Measurements from ENCODE around the gene ANKRD11.

Gene ANKRD11

DNA sequence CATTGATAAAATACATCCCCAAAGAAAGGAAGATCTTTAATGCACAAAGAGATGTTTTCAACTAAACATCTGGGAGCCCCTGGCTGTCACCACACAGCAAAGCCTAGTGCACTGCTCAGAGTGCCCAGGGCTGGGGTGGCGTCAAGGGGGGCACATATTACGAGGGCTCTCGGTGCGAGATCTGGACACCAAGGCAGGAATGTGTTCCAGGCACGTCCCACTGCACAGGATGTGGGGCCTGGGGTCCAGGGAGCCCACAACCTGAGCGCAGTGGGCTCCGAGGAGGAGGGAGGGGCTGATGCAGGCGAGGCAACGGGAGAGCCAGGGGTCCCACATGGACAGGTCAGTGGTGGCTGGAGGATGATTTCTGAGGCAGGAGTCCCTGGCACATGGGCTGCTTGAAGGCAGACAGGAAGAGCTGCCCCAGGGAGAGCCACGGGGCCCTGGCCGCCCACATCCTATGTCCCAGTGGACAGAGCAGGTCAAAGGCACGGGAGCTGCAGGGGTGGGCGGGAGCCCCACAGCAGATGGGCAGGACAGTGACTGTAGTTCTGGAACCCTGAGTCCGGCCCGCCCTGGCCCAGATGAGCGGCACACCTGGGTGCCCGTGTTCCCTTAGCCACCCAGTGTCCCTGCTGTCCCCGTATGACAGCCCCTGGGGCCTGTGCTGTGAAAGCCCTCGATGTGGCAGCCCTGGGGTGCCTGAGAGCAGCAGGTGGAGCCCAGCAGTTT, 216.5 kb downstream of the ANKRD11 start:
- H3K27me3 ChIP-seq (ENCODE audit: insufficient read depth, low read length, poor library complexity, severe bottlenecking) = no peaks in the 10 kb centered on the region
- no peaks in the 10 kb centered on the region for H3K9me2 ChIP-seq (replicated peaks; ENCODE audit: low read depth, low read length)
- H3K79me2 ChIP-seq (ENCODE audit: insufficient read depth, low read length) = no peaks in the 10 kb centered on the region
- no peaks in the 10 kb centered on the region for H3F3A ChIP-seq (ENCODE audit: low read depth)
- no peaks in the 10 kb centered on the region for H4K20me1 ChIP-seq (ENCODE audit: insufficient read depth, low read length, poor library complexity, severe bottlenecking)
- H3K9me3 ChIP-seq (ENCODE audit: insufficient read depth, low read depth, low read length) = no peaks in the 10 kb centered on the region
- H3K4me2 ChIP-seq (ENCODE audit: low read depth, low read length, poor library complexity, severe bottlenecking) = no peak overlapping the region
- no peak overlapping the region for H2AFZ ChIP-seq (ENCODE audit: low read length)
- TF ChIP-seq, protein P1, sequence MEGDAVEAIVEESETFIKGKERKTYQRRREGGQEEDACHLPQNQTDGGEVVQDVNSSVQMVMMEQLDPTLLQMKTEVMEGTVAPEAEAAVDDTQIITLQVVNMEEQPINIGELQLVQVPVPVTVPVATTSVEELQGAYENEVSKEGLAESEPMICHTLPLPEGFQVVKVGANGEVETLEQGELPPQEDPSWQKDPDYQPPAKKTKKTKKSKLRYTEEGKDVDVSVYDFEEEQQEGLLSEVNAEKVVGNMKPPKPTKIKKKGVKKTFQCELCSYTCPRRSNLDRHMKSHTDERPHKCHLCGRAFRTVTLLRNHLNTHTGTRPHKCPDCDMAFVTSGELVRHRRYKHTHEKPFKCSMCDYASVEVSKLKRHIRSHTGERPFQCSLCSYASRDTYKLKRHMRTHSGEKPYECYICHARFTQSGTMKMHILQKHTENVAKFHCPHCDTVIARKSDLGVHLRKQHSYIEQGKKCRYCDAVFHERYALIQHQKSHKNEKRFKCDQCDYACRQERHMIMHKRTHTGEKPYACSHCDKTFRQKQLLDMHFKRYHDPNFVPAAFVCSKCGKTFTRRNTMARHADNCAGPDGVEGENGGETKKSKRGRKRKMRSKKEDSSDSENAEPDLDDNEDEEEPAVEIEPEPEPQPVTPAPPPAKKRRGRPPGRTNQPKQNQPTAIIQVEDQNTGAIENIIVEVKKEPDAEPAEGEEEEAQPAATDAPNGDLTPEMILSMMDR (conservative IDR thresholded peaks at IDR 0.05; ENCODE audit: low read length) = no peak
- TF ChIP-seq EZH2phosphoT487 (IDR thresholded peaks at IDR 0.05; ENCODE audit: borderline replicate concordance) = no peak
- no peak overlapping the region for H3K4me3 ChIP-seq (ENCODE audit: low read length, poor library complexity, severe bottlenecking)
- H3K9ac ChIP-seq (ENCODE audit: low read depth, low read length, poor library complexity, severe bottlenecking) = no peak overlapping the region
- H3K36me3 ChIP-seq (ENCODE audit: insufficient read depth, low read length) = peaks cover 25% of the 10 kb centered on the region; the same call in 1 of the 2 replicates
- H3K4me1 ChIP-seq (ENCODE audit: insufficient read depth, low read length, poor library complexity, severe bottlenecking) = no peaks in the 10 kb centered on the region

DNA sequence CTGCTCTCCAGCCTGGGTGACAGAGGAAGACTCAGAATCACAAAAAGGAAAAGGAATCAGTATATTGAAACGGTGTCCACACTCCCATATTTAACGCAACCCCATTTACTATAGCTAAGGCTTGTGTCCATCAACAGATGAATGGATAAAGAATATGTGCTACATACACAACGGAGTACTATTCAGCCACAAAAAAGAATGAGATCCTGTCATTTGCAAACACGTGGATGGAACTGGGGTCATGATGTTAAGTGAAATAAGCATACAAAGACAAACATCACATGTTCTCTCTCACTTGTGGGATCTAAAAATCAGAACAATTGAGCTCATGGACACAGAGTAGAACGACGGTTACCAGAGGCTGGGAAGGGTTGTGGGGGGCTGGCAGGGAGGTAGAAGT, 217.7 kb downstream of the ANKRD11 start:
- no peaks in the 10 kb centered on the region for H3F3A ChIP-seq (ENCODE audit: low read depth)
- H2AFZ ChIP-seq (ENCODE audit: low read length) = no peak overlapping the region
- H3K9me2 ChIP-seq (replicated peaks; ENCODE audit: low read depth, low read length) = no peaks in the 10 kb centered on the region
- no peak overlapping the region for H3K4me2 ChIP-seq (ENCODE audit: low read depth, low read length, poor library complexity, severe bottlenecking)
- H3K9me3 ChIP-seq (ENCODE audit: insufficient read depth, low read depth, low read length) = no peaks in the 10 kb centered on the region
- no peak overlapping the region for H3K4me3 ChIP-seq (ENCODE audit: low read length, poor library complexity, severe bottlenecking)
- no peak overlapping the region for H3K9ac ChIP-seq (ENCODE audit: low read depth, low read length, poor library complexity, severe bottlenecking)
- no peak for TF ChIP-seq EZH2phosphoT487 (IDR thresholded peaks at IDR 0.05; ENCODE audit: borderline replicate concordance)
- no peaks in the 10 kb centered on the region for H3K27me3 ChIP-seq (ENCODE audit: insufficient read depth, low read length, poor library complexity, severe bottlenecking)
- no peaks in the 10 kb centered on the region for H3K4me1 ChIP-seq (ENCODE audit: insufficient read depth, low read length, poor library complexity, severe bottlenecking)
- H4K20me1 ChIP-seq (ENCODE audit: insufficient read depth, low read length, poor library complexity, severe bottlenecking) = no peaks in the 10 kb centered on the region
- H3K36me3 ChIP-seq (ENCODE audit: insufficient read depth, low read length) = peaks cover 25% of the 10 kb centered on the region; the same call in 1 of the 2 replicates
- no peaks in the 10 kb centered on the region for H3K79me2 ChIP-seq (ENCODE audit: insufficient read depth, low read length)

DNA sequence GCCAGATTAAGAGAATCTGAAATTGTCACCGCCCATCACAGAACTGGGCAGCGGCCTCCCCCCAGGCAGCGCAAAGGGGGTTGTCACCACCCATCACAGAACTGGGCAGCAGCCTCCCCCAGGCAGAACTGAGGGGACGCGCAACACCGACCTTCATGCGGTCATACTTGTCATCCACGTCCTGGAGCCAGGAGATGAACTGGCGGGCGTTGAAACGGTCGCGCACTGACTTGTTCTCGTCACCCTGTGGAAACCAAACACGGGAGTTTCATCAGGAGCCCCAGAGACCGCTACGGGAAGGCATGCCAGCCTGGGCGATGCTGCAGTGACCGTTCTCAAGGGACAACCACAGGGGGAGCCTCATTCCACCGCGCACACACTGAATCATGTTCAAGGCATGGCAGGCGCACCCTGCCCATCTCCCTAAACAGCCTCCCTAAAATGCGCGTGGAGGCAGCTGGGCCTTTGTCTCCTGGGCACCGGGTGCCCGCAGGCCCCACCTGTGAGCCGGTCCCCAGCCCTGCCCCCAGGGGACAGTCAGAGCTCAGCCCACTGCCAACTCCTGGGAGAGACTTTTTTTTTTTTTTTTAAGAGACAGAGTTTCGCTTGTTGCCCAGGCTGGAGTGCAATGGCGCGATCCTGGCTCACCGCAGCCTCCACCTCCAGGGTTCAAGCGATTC, 219.6 kb downstream of the ANKRD11 start:
- Histone ChIP-seq H4K20me1 (ENCODE audit: insufficient read depth, low read length, poor library complexity, severe bottlenecking) (no peaks in the 10 kb centered on the region), H3K9me3 (ENCODE audit: insufficient read depth, low read depth, low read length) (no peaks in the 10 kb centered on the region), H3K4me1 (ENCODE audit: insufficient read depth, low read length, poor library complexity, severe bottlenecking) (no peaks in the 10 kb centered on the region), H3K9ac (ENCODE audit: low read depth, low read length, poor library complexity, severe bottlenecking) (no peak overlapping the region), H3F3A (ENCODE audit: low read depth) (no peaks in the 10 kb centered on the region), H3K27me3 (ENCODE audit: insufficient read depth, low read length, poor library complexity, severe bottlenecking) (no peaks in the 10 kb centered on the region), H3K36me3 (ENCODE audit: insufficient read depth, low read length) (peaks cover 19% of the 10 kb centered on the region; the same call in 1 of the 2 replicates), H3K79me2 (ENCODE audit: insufficient read depth, low read length) (no peaks in the 10 kb centered on the region), H3K4me3 (ENCODE audit: low read length, poor library complexity, severe bottlenecking) (no peak overlapping the region), H2AFZ (ENCODE audit: low read length) (no peak overlapping the region), H3K4me2 (ENCODE audit: low read depth, low read length, poor library complexity, severe bottlenecking) (no peak overlapping the region), H3K9me2 (replicated peaks; ENCODE audit: low read depth, low read length) (no peaks in the 10 kb centered on the region)
- TF ChIP-seq EZH2phosphoT487 (IDR thresholded peaks at IDR 0.05; ENCODE audit: borderline replicate concordance) = no peak
- TF ChIP-seq, protein P1 (conservative IDR thresholded peaks at IDR 0.05; ENCODE audit: low read length) = no peak

All from Loucy (cell line).